SU-DHL-6 (cell line): ENCODE results near the gene LGALS9.
"Not testable (repeated sequence)": the region's sequence is repeated elsewhere in the genome, so short reads cannot be mapped to it uniquely, and the experiment has no call there.

ENCODE experiments used
- H2AFZ ChIP-seq: fragments of 200-600 bp; sonication (generic); 2 replicates; pipeline ENCODE4 v1.6.1; 2014; ENCODE audit warnings: low read depth, mild to moderate bottlenecking, moderate library complexity, mixed read lengths, antibody characterized with exemption, low read length; ENCODE audit not compliant: severe bottlenecking
- H3F3A ChIP-seq: fragments of 200-600 bp; shearing (Covaris generic); 2 replicates; pipeline ENCODE4 v1.6.0; 2016; ENCODE audit warnings: antibody characterized with exemption, mild to moderate bottlenecking; ENCODE audit not compliant: insufficient read depth
- H3K27ac ChIP-seq: fragments of 200-600 bp; sonication (generic); 2 replicates; pipeline ENCODE4 v1.5.1; 2016; ENCODE audit warnings: low read depth, mild to moderate bottlenecking, low read length, moderate library complexity, mixed read lengths
- H3K27me3 ChIP-seq: fragments of 200-600 bp; sonication (generic), shearing (Covaris generic); 2 replicates; pipeline ENCODE4 v1.6.0; 2014; ENCODE audit warnings: mild to moderate bottlenecking, low read length
- H3K36me3 ChIP-seq: fragments of 200-600 bp; sonication (generic); 2 replicates; pipeline ENCODE4 v1.6.1; 2014; ENCODE audit warnings: mild to moderate bottlenecking, low read length, mixed read lengths
- H3K4me2 ChIP-seq: fragments of 300-600, 200-600 bp; shearing (Covaris generic), sonication (generic); 2 replicates; pipeline ENCODE4 v1.6.0; 2014; ENCODE audit warnings: low read length, low read depth, mild to moderate bottlenecking; ENCODE audit not compliant: poor library complexity, severe bottlenecking
- H3K4me3 ChIP-seq: fragments of 200-600 bp; sonication (generic); 2 replicates; pipeline ENCODE4 v1.5.1; 2014; ENCODE audit warnings: antibody characterized with exemption, low read length, mild to moderate bottlenecking, mixed read lengths; ENCODE audit not compliant: insufficient read depth, poor library complexity, severe bottlenecking
- H3K79me2 ChIP-seq: fragments of 200-600 bp; sonication (generic); 2 replicates; pipeline ENCODE4 v1.6.1; 2014; ENCODE audit warnings: mild to moderate bottlenecking, low read length, moderate library complexity; ENCODE audit not compliant: insufficient read depth
- H3K9ac ChIP-seq: fragments of 200-600 bp; sonication (generic); 2 replicates; pipeline ENCODE4 v1.7.0; 2014; ENCODE audit warnings: mild to moderate bottlenecking, low read length
- H3K9me2 ChIP-seq: fragments of 200-600 bp; sonication (generic); replicated peaks from 2 replicates; pipeline ENCODE4 v1.6.1; 2014; ENCODE audit warnings: low read length; ENCODE audit not compliant: insufficient read depth
- H3K9me3 ChIP-seq: fragments of 200-600 bp; sonication (generic); 2 replicates; pipeline ENCODE4 v1.6.1; 2014; ENCODE audit warnings: low read length, mixed read lengths; ENCODE audit not compliant: insufficient read depth
- H4K20me1 ChIP-seq: fragments of 200-600 bp; sonication (generic); 2 replicates; pipeline ENCODE4 v1.6.1; 2014; ENCODE audit warnings: low read depth, mild to moderate bottlenecking, antibody characterized with exemption, low read length, moderate library complexity, mixed read lengths
- CTCF ChIP-seq: fragments of 200-600 bp; sonication (generic); IDR thresholded peaks from one replicate; pipeline ENCODE4 v1.5.1; 2017; ENCODE audit warnings: antibody characterized with exemption, mild to moderate bottlenecking, low read length, moderate library complexity; ENCODE audit not compliant: insufficient read depth, poor library complexity, severe bottlenecking
- EZH2phosphoT487 ChIP-seq: fragments of 200-600 bp; sonication (generic), shearing (Covaris generic); conservative IDR thresholded peaks from 2 replicates; pipeline ENCODE4 v1.6.1; 2018; ENCODE audit warnings: mild to moderate bottlenecking, antibody characterized with exemption, low read length, moderate library complexity, mixed read lengths

The LGALS9 gene

GRCh38 chr17:27627514-27627913 lies 3.5 kb upstream of the LGALS9 start:
- TF ChIP-seq CTCF (no peak), EZH2phosphoT487 (no peak)
- Histone ChIP-seq H3K36me3 (no peaks in the 10 kb centered on the region), H3K4me2 (no peak overlapping the region), H3K4me3 (no peak overlapping the region), H2AFZ (no peak overlapping the region), H3F3A (no peaks in the 10 kb centered on the region), H3K27me3 (no peaks in the 10 kb centered on the region), H4K20me1 (no peaks in the 10 kb centered on the region), H3K27ac (no peak overlapping the region), H3K9me3 (no peaks in the 10 kb centered on the region), H3K9ac (no peak overlapping the region), H3K9me2 (no peaks in the 10 kb centered on the region), H3K79me2 (no peaks in the 10 kb centered on the region)

- Histone ChIP-seq H3F3A (no peaks in the 10 kb centered on the region), H3K36me3 (no peaks in the 10 kb centered on the region), H3K27me3 (no peaks in the 10 kb centered on the region), H3K9ac (no peak overlapping the region), H3K4me2 (no peak overlapping the region), H2AFZ (no peak overlapping the region), H4K20me1 (no peaks in the 10 kb centered on the region), H3K79me2 (no peaks in the 10 kb centered on the region), H3K9me2 (no peaks in the 10 kb centered on the region), H3K27ac (no peak overlapping the region), H3K9me3 (no peaks in the 10 kb centered on the region), H3K4me3 (no peak overlapping the region)
- TF ChIP-seq CTCF = no peak
- TF ChIP-seq EZH2phosphoT487 = no peak
These were observed 2.6 kb upstream of the LGALS9 start for GRCh38 chr17:27628376-27628775.

- not testable (repeated sequence) for H3K4me3 ChIP-seq, H2AFZ ChIP-seq, H3F3A ChIP-seq, H3K36me3 ChIP-seq, H3K9me2 ChIP-seq, H3K27ac ChIP-seq, H3K27me3 ChIP-seq, H3K79me2 ChIP-seq, H4K20me1 ChIP-seq, H3K9ac ChIP-seq, H3K9me3 ChIP-seq, H3K4me2 ChIP-seq
These were observed 1.7 kb upstream of the LGALS9 start for GRCh38 chr17:27629260-27629659.

- Histone ChIP-seq H3K4me2 (no peak overlapping the region), H3K27ac (no peak overlapping the region), H4K20me1 (no peaks in the 10 kb centered on the region), H3K79me2 (no peaks in the 10 kb centered on the region), H3K9me3 (no peaks in the 10 kb centered on the region), H3K36me3 (no peaks in the 10 kb centered on the region), H3K4me3 (no peak overlapping the region), H3K27me3 (no peaks in the 10 kb centered on the region), H3K9ac (no peak overlapping the region), H2AFZ (no peak overlapping the region), H3K9me2 (no peaks in the 10 kb centered on the region), H3F3A (no peaks in the 10 kb centered on the region)
- no peak for TF ChIP-seq CTCF
- no peak for TF ChIP-seq EZH2phosphoT487
These were observed 398 bp downstream of the LGALS9 start for GRCh38 chr17:27631411-27631760.
